HCT116 (cell line): ENCODE results near the gene TMEM41A. TPM values are rescaled to one million over a fixed set of nuclear protein-coding genes. Genes with fewer than 3 reads are reported as not detected.

Source experiments
- ATAC-seq: fragments of 200-7000 bp; cut with Tn5 transposase; 2 replicates; pipeline ENCODE4 v1.9.1; 2020; ENCODE audit warnings: mild to moderate bottlenecking, moderate library complexity
- BruUV-seq: library from RNA; stranded (reverse); fragments of 400-500 nt; replicated peaks from 2 replicates; lab custom pipeline; 2021; lab: Mats Ljungman, UMichigan
- CTCF ChIA-PET: fragments of 300-600 bp; sonication (Branson Sonifier 250); formaldehyde crosslinking; loops from one replicate; lab custom pipeline; 2021; ENCODE audit warnings: antibody characterized with exemption; lab: Charles Lee
- POLR2A ChIA-PET: fragments of 300-600, 350-600 bp; sonication (Branson Sonifier 250); formaldehyde crosslinking; loops from one replicate; lab custom pipeline; 2021; ENCODE audit warnings: antibody characterized with exemption; lab: Charles Lee
- RAD21 ChIA-PET, 2 experiments: fragments of 300-600 bp; sonication (Branson Sonifier 250); formaldehyde crosslinking; loops; one replicate each; lab custom pipeline; 2023; ENCODE audit warnings: low total read pairs in 2 of 2; ENCODE audit not compliant: uncharacterized antibody in 2 of 2, unreplicated experiment in 2 of 2, low non-redundant PET in 1 of 2; lab: Charles Lee
- DNase-seq: peaks from one replicate; pipeline ENCODE4 v3.0.0-alpha.2; 2010; ENCODE audit warnings: low read depth, low spot score
- H2AFZ ChIP-seq: fragments of 200-600 bp; shearing (Covaris generic), sonication (generic); 2 replicates; pipeline ENCODE4 v1.6.1; 2017; ENCODE audit warnings: low read depth, mixed run types, mixed read lengths, antibody characterized with exemption, low read length; ENCODE audit not compliant: poor library complexity, severe bottlenecking
- H3K27ac ChIP-seq: 2 replicates; pipeline ENCODE4 v1.5.1; 2012; ENCODE audit warnings: low read depth, low read length
- H3K27me3 ChIP-seq: fragments of 200-600 bp; sonication (generic); 2 replicates; pipeline ENCODE4 v1.6.1; 2016; ENCODE audit warnings: mixed run types, low read length, mixed read lengths; ENCODE audit not compliant: insufficient read depth
- H3K36me3 ChIP-seq, 2 experiments: fragments of 200-500 bp in 1 of 2; fragments of 200-600 bp in 1 of 2; sonication (Bioruptor generic) in 1 of 2; sonication (generic) in 1 of 2; 2 replicates each; pipeline versions ENCODE4 v1.5.1 to v1.6.1; 2014 to 2016; ENCODE audit warnings: low read length in 2 of 2, inconsistent platforms in 1 of 2, mixed read lengths in 1 of 2, mixed run types in 1 of 2; ENCODE audit not compliant: insufficient read depth in 2 of 2, control insufficient read depth in 1 of 2
- H3K4me1 ChIP-seq, 2 experiments: fragments of 200-600 bp in 1 of 2; sonication (generic) in 1 of 2; 2 replicates each; pipeline versions ENCODE4 v1.5.1 to v1.6.1; 2012 to 2017; ENCODE audit warnings: low read length in 2 of 2, inconsistent platforms in 1 of 2, mild to moderate bottlenecking in 1 of 2, mixed read lengths in 1 of 2, mixed run types in 1 of 2, moderate library complexity in 1 of 2; ENCODE audit not compliant: insufficient read depth in 2 of 2, control insufficient read depth in 1 of 2
- H3K4me2 ChIP-seq: fragments of 200-600 bp; sonication (generic); 2 replicates; pipeline ENCODE4 v1.6.1; 2017; ENCODE audit warnings: mixed run types, low read length, mixed read lengths
- H3K4me3 ChIP-seq, 2 experiments: fragments of 200-600 bp in 1 of 2; sonication (generic) in 1 of 2; replicated peaks in 1 of 2; 2 replicates each; pipeline ENCODE4 v1.5.1; 2011 to 2016; ENCODE audit warnings: low read length in 2 of 2, control low read depth in 1 of 2, low read depth in 1 of 2, mild to moderate bottlenecking in 1 of 2, mixed read lengths in 1 of 2, mixed run types in 1 of 2
- H3K79me2 ChIP-seq: fragments of 200-600 bp; sonication (generic); 2 replicates; pipeline ENCODE4 v1.6.1; 2017; ENCODE audit warnings: mild to moderate bottlenecking, mixed run types, low read length, moderate library complexity, mixed read lengths; ENCODE audit not compliant: insufficient read depth
- H3K9ac ChIP-seq: fragments of 200-600 bp; sonication (generic); 2 replicates; pipeline ENCODE4 v1.6.1; 2016; ENCODE audit warnings: low read length, mixed read lengths
- H3K9me2 ChIP-seq: fragments of 200-600 bp; sonication (generic), shearing (Covaris generic); 2 replicates; pipeline ENCODE4 v1.6.1; 2017; ENCODE audit warnings: mixed run types, mild to moderate bottlenecking, moderate library complexity; ENCODE audit not compliant: insufficient read depth
- H3K9me3 ChIP-seq, 2 experiments: fragments of 200-500 bp in 1 of 2; fragments of 200-600 bp in 1 of 2; sonication (Bioruptor generic) in 1 of 2; sonication (generic) in 1 of 2; 2 replicates each; pipeline ENCODE4 v1.6.1; 2014 to 2017; ENCODE audit warnings: low read length in 2 of 2, mixed read lengths in 2 of 2, inconsistent platforms in 1 of 2, low read depth in 1 of 2, mild to moderate bottlenecking in 1 of 2, mixed run types in 1 of 2, moderate library complexity in 1 of 2; ENCODE audit not compliant: control insufficient read depth in 1 of 2, insufficient read depth in 1 of 2
- H4K20me1 ChIP-seq: fragments of 200-600 bp; sonication (generic), shearing (Covaris generic); 2 replicates; pipeline ENCODE4 v1.6.1; 2017; ENCODE audit warnings: mixed run types, mild to moderate bottlenecking, moderate library complexity; ENCODE audit not compliant: insufficient read depth
- CBX3 ChIP-seq: IDR thresholded peaks from 2 replicates; pipeline ENCODE4 v1.6.1; 2012; ENCODE audit warnings: low read depth
- FOSL1 ChIP-seq: IDR thresholded peaks from 2 replicates; pipeline ENCODE4 v1.6.1; 2012; ENCODE audit warnings: low read depth
- RAD21 ChIP-seq: IDR thresholded peaks from 2 replicates; pipeline ENCODE4 v1.6.1; 2012; ENCODE audit warnings: low read depth, mild to moderate bottlenecking
- YY1 ChIP-seq: IDR thresholded peaks from 2 replicates; pipeline ENCODE4 v1.6.1; 2011; ENCODE audit warnings: low read length, low read depth, moderate library complexity, mild to moderate bottlenecking; ENCODE audit not compliant: insufficient replicate concordance; ENCODE audit errors: extremely low read depth
- intact Hi-C: fragments of 100-400 bp; cut with micrococcal nuclease; formaldehyde crosslinking; loops from 2 replicates; pipeline ENCODE4 v1.10.0; 2022
- total RNA-seq: library from RNA; stranded (reverse); gene quantifications from one replicate; pipeline ENCODE4 v1.2.1, GENCODE V29; 2021; ENCODE audit not compliant: unreplicated experiment
- TF ChIP-seq, protein P1 (sequence below): IDR thresholded peaks from 2 replicates; pipeline ENCODE4 v1.6.1; 2011; ENCODE audit warnings: mild to moderate bottlenecking, low read length, moderate library complexity; ENCODE audit not compliant: insufficient replicate concordance; ENCODE audit errors: extremely low read depth
- TF ChIP-seq, protein P2 (sequence below), 3 experiments: fragments of 200-600 bp in 1 of 3; sonication (generic) in 1 of 3; IDR thresholded peaks in 2 of 3; conservative IDR thresholded peaks in 1 of 3; 2 replicates each; pipeline ENCODE4 v1.5.1; 2012 to 2017; ENCODE audit warnings: low read depth in 2 of 3, low read length in 2 of 3, antibody characterized with exemption in 1 of 3, borderline replicate concordance in 1 of 3, control low read depth in 1 of 3, mild to moderate bottlenecking in 1 of 3, mixed read lengths in 1 of 3, mixed run types in 1 of 3, moderate library complexity in 1 of 3; ENCODE audit not compliant: insufficient read depth in 1 of 3

The TMEM41A gene
- total RNA-seq, 1 experiment from 2014 or later: 25.4 TPM

DNA sequence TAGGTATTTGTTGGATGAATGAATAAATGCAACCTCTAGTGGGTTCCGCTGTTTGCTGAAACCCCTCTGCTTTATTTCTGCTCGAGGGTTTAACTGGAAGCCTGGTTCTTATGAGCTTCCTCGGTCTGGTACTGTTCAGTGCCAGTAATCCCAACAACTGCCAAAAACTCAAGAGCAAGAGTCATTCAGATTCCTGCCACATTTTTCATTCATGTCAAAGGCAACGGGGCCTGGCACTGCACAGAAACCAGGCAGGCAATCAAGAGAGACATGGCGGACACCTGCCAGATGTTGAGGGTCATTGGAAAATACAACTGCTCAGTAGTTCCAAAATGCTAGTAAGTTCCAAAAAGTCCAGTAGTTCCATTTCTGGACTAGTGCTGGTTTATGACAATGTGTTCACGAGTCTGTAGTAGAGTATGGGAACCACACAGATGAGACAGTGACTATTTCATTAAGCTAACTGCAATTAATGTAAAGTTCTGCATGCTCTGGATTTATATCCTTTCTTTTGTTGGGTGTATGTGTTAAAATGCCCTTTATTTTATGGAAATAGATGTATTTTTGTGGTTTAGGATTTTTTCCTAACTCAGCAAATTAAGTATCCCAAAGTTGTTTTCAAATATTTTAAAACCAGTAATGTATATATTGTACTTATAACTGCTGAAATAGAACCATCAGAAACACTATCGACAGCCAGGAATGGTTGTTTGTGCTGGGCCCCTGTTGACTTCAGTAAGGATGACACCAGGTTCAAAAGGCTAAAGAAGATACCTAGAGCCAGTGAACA lies 22.7 kb upstream of the TMEM41A start:
- Histone ChIP-seq H2AFZ (no peak overlapping the region), H3K4me2 (no peak overlapping the region), H3K9me3 (no peaks in the 10 kb centered on the region), H3K79me2 (no peaks in the 10 kb centered on the region), H3K9me2 (no peaks in the 10 kb centered on the region), H3K9ac (no peak overlapping the region), H3K27ac (no peak overlapping the region), H3K36me3 (peaks cover 0 to 3% of the 10 kb centered on the region in 2 experiments; a peak in 1 of 4 replicates), H3K4me3 (no peak overlapping the region), H3K27me3 (no peaks in the 10 kb centered on the region), H3K4me1 (peaks cover under 1% of the 10 kb centered on the region in 2 experiments), H4K20me1 (no peaks in the 10 kb centered on the region)
- intact Hi-C loops: no loop called here
- POLR2A ChIA-PET: no interaction called here
- RAD21 ChIA-PET: no interaction called here
- BruUV-seq: no TSS peak
- CTCF ChIA-PET: no interaction called here
- TF ChIP-seq CBX3 (no peak), FOSL1 (no peak)
- TF ChIP-seq, protein P1, sequence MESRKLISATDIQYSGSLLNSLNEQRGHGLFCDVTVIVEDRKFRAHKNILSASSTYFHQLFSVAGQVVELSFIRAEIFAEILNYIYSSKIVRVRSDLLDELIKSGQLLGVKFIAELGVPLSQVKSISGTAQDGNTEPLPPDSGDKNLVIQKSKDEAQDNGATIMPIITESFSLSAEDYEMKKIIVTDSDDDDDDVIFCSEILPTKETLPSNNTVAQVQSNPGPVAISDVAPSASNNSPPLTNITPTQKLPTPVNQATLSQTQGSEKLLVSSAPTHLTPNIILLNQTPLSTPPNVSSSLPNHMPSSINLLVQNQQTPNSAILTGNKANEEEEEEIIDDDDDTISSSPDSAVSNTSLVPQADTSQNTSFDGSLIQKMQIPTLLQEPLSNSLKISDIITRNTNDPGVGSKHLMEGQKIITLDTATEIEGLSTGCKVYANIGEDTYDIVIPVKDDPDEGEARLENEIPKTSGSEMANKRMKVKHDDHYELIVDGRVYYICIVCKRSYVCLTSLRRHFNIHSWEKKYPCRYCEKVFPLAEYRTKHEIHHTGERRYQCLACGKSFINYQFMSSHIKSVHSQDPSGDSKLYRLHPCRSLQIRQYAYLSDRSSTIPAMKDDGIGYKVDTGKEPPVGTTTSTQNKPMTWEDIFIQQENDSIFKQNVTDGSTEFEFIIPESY: no peak
- ATAC-seq: no peak
- DNase-seq: no peak

DNA sequence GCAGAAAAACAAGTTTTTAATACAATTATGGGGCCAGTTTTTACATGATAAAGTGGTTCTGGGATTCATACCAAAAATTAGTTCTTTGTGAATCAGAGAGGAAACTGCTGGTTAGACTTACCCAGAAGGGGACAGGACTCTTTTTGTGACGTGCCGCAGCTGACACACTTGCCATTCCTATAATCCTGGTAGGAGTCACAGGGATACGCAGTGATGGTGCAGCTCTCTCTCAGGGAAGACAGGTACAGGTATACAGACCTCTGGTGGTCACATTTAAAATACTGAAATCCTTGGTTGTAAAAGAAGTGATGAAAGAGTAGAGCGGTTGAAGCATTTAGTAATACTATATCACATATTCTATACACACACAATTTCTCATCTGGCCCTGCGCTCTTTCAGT lies 20.2 kb upstream of the TMEM41A start:
- peak; percentile 17; the same call in 1 of the 2 replicates for TF ChIP-seq RAD21
- TF ChIP-seq, protein P2, sequence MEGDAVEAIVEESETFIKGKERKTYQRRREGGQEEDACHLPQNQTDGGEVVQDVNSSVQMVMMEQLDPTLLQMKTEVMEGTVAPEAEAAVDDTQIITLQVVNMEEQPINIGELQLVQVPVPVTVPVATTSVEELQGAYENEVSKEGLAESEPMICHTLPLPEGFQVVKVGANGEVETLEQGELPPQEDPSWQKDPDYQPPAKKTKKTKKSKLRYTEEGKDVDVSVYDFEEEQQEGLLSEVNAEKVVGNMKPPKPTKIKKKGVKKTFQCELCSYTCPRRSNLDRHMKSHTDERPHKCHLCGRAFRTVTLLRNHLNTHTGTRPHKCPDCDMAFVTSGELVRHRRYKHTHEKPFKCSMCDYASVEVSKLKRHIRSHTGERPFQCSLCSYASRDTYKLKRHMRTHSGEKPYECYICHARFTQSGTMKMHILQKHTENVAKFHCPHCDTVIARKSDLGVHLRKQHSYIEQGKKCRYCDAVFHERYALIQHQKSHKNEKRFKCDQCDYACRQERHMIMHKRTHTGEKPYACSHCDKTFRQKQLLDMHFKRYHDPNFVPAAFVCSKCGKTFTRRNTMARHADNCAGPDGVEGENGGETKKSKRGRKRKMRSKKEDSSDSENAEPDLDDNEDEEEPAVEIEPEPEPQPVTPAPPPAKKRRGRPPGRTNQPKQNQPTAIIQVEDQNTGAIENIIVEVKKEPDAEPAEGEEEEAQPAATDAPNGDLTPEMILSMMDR (IDR thresholded peaks at IDR 0.05 in 2 of 3, conservative IDR thresholded peaks at IDR 0.05 in 1 of 3; ENCODE audit: borderline replicate concordance in 1 of 3, insufficient read depth in 1 of 3, low read depth in 2 of 3, low read length in 2 of 3): peak in 1 of 3 experiments; percentile 19; a peak in 1 of 6 replicates
- no peak for TF ChIP-seq YY1
- TF ChIP-seq, all 23 proteins: peak for 2
- H3K4me2 ChIP-seq: no peak overlapping the region
- H4K20me1 ChIP-seq: no peaks in the 10 kb centered on the region
- no peaks in the 10 kb centered on the region for H3K79me2 ChIP-seq
- ChIA-PET CTCF (no interaction called here), RAD21 (no interaction called here), POLR2A (no interaction called here)
- peaks cover 0 to 11% of the 10 kb centered on the region in 2 experiments; a peak in 2 of 4 replicates for H3K36me3 ChIP-seq
- H3K4me1 ChIP-seq: no peaks in the 10 kb centered on the region
- intact Hi-C loops: no loop called here
- H3K9ac ChIP-seq: no peak overlapping the region
- no peak overlapping the region for H2AFZ ChIP-seq
- DNase-seq (no peak), ATAC-seq (peak; percentile 64)
- H3K9me2 ChIP-seq: no peaks in the 10 kb centered on the region
- no peaks in the 10 kb centered on the region for H3K9me3 ChIP-seq
- no TSS peak for BruUV-seq
- H3K27ac ChIP-seq: no peak overlapping the region
- no peak overlapping the region for H3K4me3 ChIP-seq
- H3K27me3 ChIP-seq: no peaks in the 10 kb centered on the region
